ENCODE data around the gene CEP72. TPM values are rescaled to one million over a fixed set of nuclear protein-coding genes. Genes with fewer than 3 reads are reported as not detected.
"Not testable (repeated sequence)": the region's sequence is repeated elsewhere in the genome, so short reads cannot be mapped to it uniquely, and the experiment has no call there.

The CEP72 gene
- total RNA-seq, 1 donor from 2014 or later: 4.5 TPM

- not testable (repeated sequence) for FAIRE-seq; DNase-seq (ENCODE audit: low spot score in 2 of 2)
Measured at GRCh38 chr5:679166-679895, 67.2 kb downstream of the CEP72 start.

- DNase-seq (ENCODE audit: low spot score in 2 of 2); FAIRE-seq: not testable (repeated sequence)
Measured at GRCh38 chr5:680118-680795, 68.1 kb downstream of the CEP72 start.

- DNase-seq (ENCODE audit: low spot score in 2 of 2); FAIRE-seq: not testable (repeated sequence)
Measured at GRCh38 chr5:680836-681235, 68.7 kb downstream of the CEP72 start.

DNA sequence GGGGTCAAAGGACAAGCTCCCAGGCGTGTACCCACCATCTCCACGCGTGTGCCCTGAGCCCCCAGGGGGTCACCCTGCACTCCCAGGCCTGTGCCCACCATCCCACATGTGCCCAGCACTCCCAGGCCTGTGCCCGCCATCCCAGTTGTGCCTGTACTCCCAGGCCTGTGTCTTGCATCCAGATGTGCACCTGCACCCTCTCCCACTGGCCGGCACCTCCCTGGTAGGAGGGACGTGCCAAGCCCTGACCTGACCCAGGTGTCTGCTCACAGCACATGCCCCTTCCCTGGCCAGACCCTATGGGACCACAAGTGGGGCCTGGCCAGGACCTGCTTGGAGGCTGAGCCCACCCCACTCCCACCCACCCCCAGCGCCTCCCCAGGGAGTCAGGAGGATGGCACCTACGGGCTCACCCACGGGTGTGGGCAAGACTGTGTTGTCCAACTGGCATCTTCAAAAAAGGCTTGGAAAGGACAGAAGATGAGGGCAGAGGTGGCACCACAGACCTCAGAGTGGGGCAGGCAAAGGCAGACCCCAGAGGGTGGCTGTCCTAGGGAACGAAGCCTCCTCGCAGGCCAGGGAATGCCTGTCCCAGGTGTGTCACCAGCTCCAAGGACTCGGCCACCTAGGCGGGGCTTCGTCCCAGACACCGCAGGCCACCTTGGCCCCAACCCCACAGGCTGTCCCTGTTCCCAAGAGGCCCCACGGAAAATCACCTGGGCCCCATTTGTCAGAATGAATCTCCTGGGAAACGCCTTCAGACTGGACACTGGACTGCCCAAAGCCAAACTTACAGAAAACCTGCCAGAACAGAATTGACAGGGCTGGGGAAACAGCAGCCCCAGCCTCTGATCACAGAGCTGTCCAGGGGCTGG, 69.4 kb downstream of the CEP72 start:
- DNase-seq (ENCODE audit: low spot score in 2 of 2); FAIRE-seq: not testable (repeated sequence)

DNA sequence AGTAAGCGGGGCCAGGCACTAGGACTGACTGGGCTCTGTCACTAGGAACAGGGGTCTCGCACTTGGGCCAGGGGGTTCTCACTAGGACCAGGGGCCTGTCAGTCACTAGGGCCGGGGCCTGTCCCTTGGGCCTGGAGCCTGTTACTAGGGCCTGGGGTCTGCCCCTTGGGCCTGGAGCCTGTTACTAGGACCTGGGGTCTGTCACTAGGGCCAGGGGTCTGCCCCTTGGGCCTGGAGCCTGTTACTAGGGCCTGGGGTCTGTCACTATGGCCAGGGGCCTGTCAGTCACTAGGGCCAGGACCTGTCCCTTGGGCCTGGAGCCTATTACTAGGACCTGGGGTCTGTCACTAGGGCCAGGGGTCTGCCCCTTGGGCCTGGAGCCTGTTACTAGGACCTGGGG, 70.1 kb downstream of the CEP72 start:
- FAIRE-seq; DNase-seq (ENCODE audit: low spot score in 2 of 2): not testable (repeated sequence)

DNA sequence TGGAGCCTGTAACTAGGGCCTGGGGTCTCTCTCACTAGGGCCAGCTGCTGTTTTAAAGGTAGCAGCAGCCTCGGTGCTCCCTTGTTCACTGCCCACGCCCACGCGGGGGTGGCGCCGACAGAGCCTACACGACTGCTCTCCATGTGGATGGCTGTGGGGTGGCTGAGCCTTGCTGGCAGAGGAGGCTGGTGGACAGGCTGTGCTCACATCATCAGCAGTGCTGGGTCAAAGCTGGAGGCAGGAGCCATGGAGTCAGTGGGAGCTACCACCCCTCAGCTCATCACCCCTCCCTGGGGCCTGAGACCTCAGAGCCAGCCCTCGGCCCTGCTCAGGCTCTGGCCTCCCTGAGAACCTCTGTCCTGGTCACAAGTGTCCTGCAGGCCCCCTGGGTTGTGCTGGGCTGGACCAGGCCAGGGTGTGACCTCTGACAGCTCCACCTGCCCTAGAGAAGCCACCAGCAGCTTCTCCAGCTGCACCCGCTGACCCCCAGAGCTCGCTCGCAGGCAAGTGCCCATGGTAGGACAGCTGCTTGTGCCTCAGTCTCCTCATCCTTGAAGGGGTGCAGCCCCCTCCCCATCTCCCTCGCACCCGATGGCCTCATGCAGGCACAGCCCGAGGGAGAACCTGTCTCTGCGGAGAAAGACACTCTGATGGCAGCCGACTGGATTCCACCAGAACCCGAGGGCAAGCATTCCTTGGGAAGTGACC, 70.7 kb downstream of the CEP72 start:
- not testable (repeated sequence) for FAIRE-seq; DNase-seq (ENCODE audit: low spot score in 2 of 2)

GRCh38 chr5:683551-684481, 71.7 kb downstream of the CEP72 start:
- DNase-seq (ENCODE audit: low spot score in 2 of 2) (no peak), FAIRE-seq (no peak)

DNA sequence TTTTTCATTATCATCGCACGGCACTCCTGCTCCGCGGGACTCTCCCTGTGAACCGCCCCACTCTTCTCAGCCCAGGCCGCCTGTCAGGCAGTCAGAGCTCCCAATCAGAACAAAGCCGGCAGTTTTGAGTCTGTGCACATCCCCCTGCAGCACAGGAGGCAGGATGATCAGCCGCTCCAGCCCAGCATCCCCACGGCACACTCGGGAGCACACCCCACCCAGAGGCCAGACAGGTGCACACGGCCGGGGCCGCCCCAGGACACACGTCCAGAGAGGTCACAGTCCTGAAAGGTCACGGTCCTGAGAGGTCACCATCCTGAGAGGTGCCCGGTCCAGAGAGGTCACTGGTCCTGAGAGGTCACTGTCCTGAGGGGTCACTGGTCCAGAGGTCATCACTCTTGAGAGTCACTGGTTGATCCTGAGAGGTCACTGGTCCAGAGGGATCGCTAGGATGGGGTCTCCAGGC, 72.6 kb downstream of the CEP72 start:
- DNase-seq (ENCODE audit: low spot score in 2 of 2) (no peak), FAIRE-seq (no peak)

- FAIRE-seq: no peak
- no peak for DNase-seq (ENCODE audit: low spot score in 2 of 2)
Measured at GRCh38 chr5:685262-686171, 73.4 kb downstream of the CEP72 start.

- DNase-seq (ENCODE audit: low spot score in 2 of 2); FAIRE-seq: not testable (repeated sequence)
Measured at GRCh38 chr5:686172-686523, 74.0 kb downstream of the CEP72 start.

DNA sequence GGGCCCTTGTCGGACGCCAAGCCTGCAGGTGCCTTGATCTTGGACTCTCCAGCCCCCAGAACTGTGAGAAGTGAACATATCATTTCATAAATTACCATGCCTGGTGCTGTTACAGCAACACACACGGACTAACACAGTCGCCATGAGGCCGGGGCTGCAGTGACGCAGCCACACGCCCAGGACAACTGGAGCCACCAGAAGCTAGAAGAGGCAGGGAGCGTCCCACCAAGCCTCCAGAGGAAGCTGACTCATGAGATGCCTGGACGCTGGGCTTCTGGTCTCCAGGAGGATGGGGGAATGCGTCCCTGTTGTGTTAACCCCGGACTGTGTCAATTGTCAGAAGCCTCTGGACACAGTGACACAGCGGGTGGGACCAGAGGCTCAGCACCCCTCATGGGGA, 74.8 kb downstream of the CEP72 start:
- DNase-seq (ENCODE audit: low spot score in 2 of 2); FAIRE-seq: not testable (repeated sequence)

- not testable (repeated sequence) for FAIRE-seq; DNase-seq (ENCODE audit: low spot score in 2 of 2)
Measured at GRCh38 chr5:688348-689010, 76.3 kb downstream of the CEP72 start.

- FAIRE-seq: not testable (repeated sequence)
Measured at GRCh38 chr5:690293-690692, 78.2 kb downstream of the CEP72 start.

DNA sequence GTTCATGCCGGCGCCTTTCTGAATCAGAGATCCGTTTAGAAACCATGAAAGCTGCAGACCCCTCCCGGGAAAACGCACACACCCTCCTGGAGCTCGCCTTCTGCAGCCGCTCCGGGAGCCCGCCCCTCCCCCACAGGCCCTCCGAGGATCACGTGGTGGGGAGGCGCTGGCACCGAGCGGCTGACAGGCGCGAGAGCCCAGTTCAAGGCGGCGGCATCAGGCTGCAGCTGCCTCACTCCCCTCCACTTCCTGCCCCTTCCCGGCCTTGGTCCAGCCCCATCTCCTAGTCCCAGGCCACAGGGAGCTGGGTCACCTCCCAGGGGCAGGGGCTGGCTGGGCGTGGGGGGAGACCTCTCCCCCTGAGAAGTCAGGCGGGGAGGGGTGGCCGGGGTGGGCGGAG, 78.9 kb downstream of the CEP72 start:
- DNase-seq (ENCODE audit: low spot score in 2 of 2); FAIRE-seq: not testable (repeated sequence)

More at GRCh38 chr5:690293-690692, 78.2 kb downstream of the CEP72 start:
- DNase-seq (ENCODE audit: low spot score in 2 of 2): not testable (repeated sequence)

DNA sequence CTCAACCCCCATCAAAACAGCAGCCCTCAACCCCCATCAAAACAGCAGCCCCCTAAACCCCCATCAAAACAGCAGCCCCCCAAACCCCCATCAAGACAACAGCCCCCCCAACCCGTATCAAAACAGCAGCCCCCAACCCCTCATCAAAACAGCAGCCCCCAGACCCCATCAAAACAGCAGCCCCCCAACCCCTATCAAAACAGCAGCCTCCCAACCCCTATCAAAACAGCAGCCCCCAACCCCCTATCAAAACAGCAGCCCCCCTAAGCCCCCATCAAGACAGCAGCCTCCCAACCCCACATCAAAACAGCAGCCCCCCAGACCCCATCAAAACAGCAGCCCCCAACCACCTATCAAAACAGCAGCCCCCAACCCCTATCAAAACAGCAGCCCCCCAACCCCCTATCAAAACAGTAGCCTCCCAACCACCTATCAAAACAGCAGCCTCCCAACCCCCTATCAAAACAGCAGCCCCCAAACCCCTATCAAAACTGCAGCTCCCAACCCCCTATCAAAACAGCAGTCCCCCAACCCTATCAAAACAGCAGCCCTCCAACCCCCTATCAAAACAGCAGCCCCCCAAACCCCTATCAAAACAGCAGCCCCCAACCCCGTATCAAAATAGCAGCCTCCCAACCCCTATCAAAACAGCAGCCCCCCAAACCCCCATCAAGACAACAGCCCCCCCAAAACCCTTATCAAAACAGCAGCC, 79.8 kb downstream of the CEP72 start:
- peak in 1 of 2 donors; percentile 5 for DNase-seq (ENCODE audit: low spot score in 2 of 2)
- no peak for FAIRE-seq

DNA sequence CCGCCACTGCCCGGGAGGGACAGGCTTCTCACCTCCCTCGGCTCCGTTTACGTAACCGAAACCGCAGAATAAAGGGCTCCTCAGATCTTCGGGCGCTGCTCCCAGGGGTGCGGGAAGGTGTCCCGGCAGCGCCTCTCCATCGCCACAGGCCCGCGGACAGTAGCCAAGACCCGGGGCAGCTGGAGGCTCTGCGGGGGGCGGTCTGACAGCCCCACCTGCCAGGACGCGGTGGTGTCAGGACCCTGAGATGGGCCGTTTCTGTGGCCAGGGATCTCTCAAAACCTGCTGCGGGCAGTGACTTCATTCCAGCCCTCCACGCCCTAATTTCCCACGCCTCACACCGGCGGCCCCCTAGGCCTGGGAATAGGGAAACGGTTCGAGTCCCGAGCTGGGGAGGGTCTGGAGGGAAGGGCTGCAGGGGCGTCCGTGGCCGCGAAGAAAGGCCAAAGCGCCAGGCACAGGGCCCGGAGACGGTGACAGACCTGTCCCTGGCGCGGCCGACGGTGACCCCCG, 80.4 kb downstream of the CEP72 start:
- peak in 1 of 2 donors; percentile 5 for DNase-seq (ENCODE audit: low spot score in 2 of 2)
- FAIRE-seq: not testable (repeated sequence)
